SK-N-SH treated with all-trans-retinoic acid at 6 μM for 48 hours (cell line): ENCODE data around the gene ACOT2.

Experiments used
- ATAC-seq: fragments of 200-7000 bp; cut with Tn5 transposase; 3 replicates; pipeline ENCODE4 v1.9.1; 2020; ENCODE audit warnings: mild to moderate bottlenecking, moderate library complexity
- ARNTL ChIP-seq: fragments of 450-650 bp; formaldehyde crosslinking; IDR thresholded peaks from 2 replicates; pipeline ENCODE4 v1.5.0; 2020; ENCODE audit warnings: low read depth, mild to moderate bottlenecking, moderate library complexity, borderline replicate concordance
- CREB5 ChIP-seq: fragments of 250-450 bp; sonication (Bioruptor Pico); IDR thresholded peaks from 2 replicates; pipeline ENCODE4 v1.5.1; 2020; ENCODE audit warnings: low read depth, mild to moderate bottlenecking, moderate library complexity
- CSDC2 ChIP-seq: fragments of 250-450 bp; sonication (Bioruptor Pico); IDR thresholded peaks from 2 replicates; pipeline ENCODE4 v1.5.0; 2020; ENCODE audit warnings: mild to moderate bottlenecking, moderate library complexity
- CSRNP3 ChIP-seq: fragments of 250-450 bp; sonication (Bioruptor Pico); IDR thresholded peaks from 2 replicates; pipeline ENCODE4 v1.5.1; 2021; ENCODE audit warnings: mild to moderate bottlenecking, moderate library complexity
- ESRRG ChIP-seq: fragments of 250-450 bp; sonication (Bioruptor Pico); IDR thresholded peaks from 2 replicates; pipeline ENCODE4 v1.6.1; 2021; ENCODE audit warnings: mild to moderate bottlenecking
- GLIS3 ChIP-seq: fragments of 250-450 bp; sonication (Bioruptor Pico); IDR thresholded peaks from 2 replicates; pipeline ENCODE4 v1.5.0; 2020; ENCODE audit warnings: mild to moderate bottlenecking, moderate library complexity
- ISL1 ChIP-seq: fragments of 250-450 bp; sonication (Bioruptor Pico); IDR thresholded peaks from 2 replicates; pipeline ENCODE4 v2.1.2; 2022; ENCODE audit warnings: mild to moderate bottlenecking, moderate library complexity
- OSR1 ChIP-seq: fragments of 250-450 bp; sonication (Bioruptor Pico); IDR thresholded peaks from 2 replicates; pipeline ENCODE4 v1.8.0; 2022; ENCODE audit warnings: moderate library complexity, mild to moderate bottlenecking, inconsistent platforms
- PATZ1 ChIP-seq: fragments of 250-450 bp; sonication (Bioruptor Pico); IDR thresholded peaks from 2 replicates; pipeline ENCODE4 v1.8.0; 2020; ENCODE audit warnings: mild to moderate bottlenecking, moderate library complexity, borderline replicate concordance
- POU6F1 ChIP-seq: fragments of 250-450 bp; sonication (Bioruptor Pico); IDR thresholded peaks from 2 replicates; pipeline ENCODE4 v1.8.0; 2021; ENCODE audit warnings: low read depth, mild to moderate bottlenecking, moderate library complexity, borderline replicate concordance
- RARB ChIP-seq: fragments of 250-450 bp; sonication (Bioruptor Pico); IDR thresholded peaks from 2 replicates; pipeline ENCODE4 v1.8.0; 2021; ENCODE audit warnings: mild to moderate bottlenecking, moderate library complexity
- SNAI2 ChIP-seq: fragments of 250-450 bp; sonication (Bioruptor Pico); IDR thresholded peaks from 2 replicates; pipeline ENCODE4 v1.5.0; 2020; ENCODE audit warnings: mild to moderate bottlenecking, moderate library complexity
- TCF4 ChIP-seq: fragments of 250-450 bp; sonication (Bioruptor Pico); IDR thresholded peaks from 2 replicates; pipeline ENCODE4 v1.8.0; 2021; ENCODE audit warnings: mild to moderate bottlenecking, moderate library complexity, borderline replicate concordance
- TOX ChIP-seq: fragments of 250-450 bp; sonication (Bioruptor Pico); IDR thresholded peaks from 2 replicates; pipeline ENCODE4 v1.8.0; 2021; ENCODE audit warnings: mild to moderate bottlenecking, moderate library complexity, borderline replicate concordance
- TSHZ2 ChIP-seq: fragments of 250-450 bp; sonication (Bioruptor Pico); IDR thresholded peaks from 2 replicates; pipeline ENCODE4 v1.5.0; 2020; ENCODE audit warnings: mild to moderate bottlenecking, moderate library complexity
- ZC3H10 ChIP-seq: fragments of 250-450 bp; sonication (Bioruptor Pico); IDR thresholded peaks from 2 replicates; pipeline ENCODE4 v1.5.1; 2021; ENCODE audit warnings: mild to moderate bottlenecking, moderate library complexity
- ZFP3 ChIP-seq: fragments of 250-450 bp; sonication (Bioruptor Pico); IDR thresholded peaks from 2 replicates; pipeline ENCODE4 v1.5.0; 2020; ENCODE audit warnings: mild to moderate bottlenecking, moderate library complexity
- ZFP30 ChIP-seq: fragments of 450-650 bp; formaldehyde crosslinking; IDR thresholded peaks from 2 replicates; pipeline ENCODE4 v1.5.0; 2022; ENCODE audit warnings: mild to moderate bottlenecking, moderate library complexity
- ZNF565 ChIP-seq: fragments of 450-650 bp; formaldehyde crosslinking; conservative IDR thresholded peaks from 2 replicates; pipeline ENCODE4 v1.5.0; 2020; ENCODE audit warnings: low read depth, mild to moderate bottlenecking, moderate library complexity
- ZNF70 ChIP-seq: fragments of 450-650 bp; formaldehyde crosslinking; IDR thresholded peaks from 2 replicates; pipeline ENCODE4 v1.5.0; 2020; ENCODE audit warnings: mild to moderate bottlenecking, moderate library complexity
- ZNF8 ChIP-seq: fragments of 450-650 bp; formaldehyde crosslinking; IDR thresholded peaks from 2 replicates; pipeline ENCODE4 v1.5.0; 2020; ENCODE audit warnings: mild to moderate bottlenecking, moderate library complexity

Gene ACOT2

GRCh38 chr14:73594491-73594890 lies 25.5 kb downstream of the ACOT2 start:
- ATAC-seq, result no peak

GRCh38 chr14:73599499-73599898 lies 30.5 kb downstream of the ACOT2 start:
- ATAC-seq, result no peak

More at GRCh38 chr14:73594491-73594890, 25.5 kb downstream of the ACOT2 start:
- TF ChIP-seq POU6F1 (CRISPR knock-in tag) (no peak), TOX (CRISPR knock-in tag) (no peak), TCF4 (no peak), ISL1 (CRISPR knock-in tag) (no peak), SNAI2 (CRISPR knock-in tag) (no peak), ARNTL (CRISPR knock-in tag) (no peak), CSDC2 (no peak)

GRCh38 chr14:73602994-73603393 lies 34.0 kb downstream of the ACOT2 start:
- ATAC-seq, result no peak
- TF ChIP-seq ARNTL (CRISPR knock-in tag) (no peak), CREB5 (CRISPR knock-in tag) (no peak), CSRNP3 (no peak), TCF4 (no peak), OSR1 (CRISPR knock-in tag) (no peak), GLIS3 (CRISPR knock-in tag) (no peak), ZFP3 (CRISPR knock-in tag) (no peak), ZNF565 (CRISPR knock-in tag) (no peak), ESRRG (CRISPR knock-in tag) (no peak), ZC3H10 (CRISPR knock-in tag) (no peak), TSHZ2 (no peak), RARB (CRISPR knock-in tag) (no peak), ISL1 (CRISPR knock-in tag) (no peak), PATZ1 (CRISPR knock-in tag) (no peak), ZNF70 (CRISPR knock-in tag) (no peak), SNAI2 (CRISPR knock-in tag) (no peak), ZNF8 (no peak)

More at GRCh38 chr14:73599499-73599898, 30.5 kb downstream of the ACOT2 start:
- TF ChIP-seq ZNF70 (CRISPR knock-in tag), result no peak
- TF ChIP-seq CSDC2, result no peak
- no peak for TF ChIP-seq ZFP30
- no peak for TF ChIP-seq ESRRG (CRISPR knock-in tag)
- no peak for TF ChIP-seq GLIS3 (CRISPR knock-in tag)
- TF ChIP-seq ZFP3 (CRISPR knock-in tag), result no peak
- no peak for TF ChIP-seq CSRNP3
